K562 (cell line): ENCODE data around the gene ADAM15. TPM values are rescaled to one million over a fixed set of nuclear protein-coding genes. Genes with fewer than 3 reads are reported as not detected.

ENCODE experiments used
- ATF7 ChIP-seq: fragments of 450-650 bp; IDR thresholded peaks from 2 replicates; pipeline ENCODE4 v1.7.1; 2014; ENCODE audit warnings: mild to moderate bottlenecking, moderate library complexity
- CLOCK ChIP-seq: fragments of 250-450 bp; sonication (Bioruptor Pico); IDR thresholded peaks from 2 replicates; pipeline ENCODE4 v1.4.0; 2020; ENCODE audit warnings: mild to moderate bottlenecking, moderate library complexity, borderline replicate concordance
- CREB3 ChIP-seq: fragments of 450-650 bp; conservative IDR thresholded peaks from 2 replicates; pipeline ENCODE4 v1.6.1; 2016; ENCODE audit warnings: missing genetic modification characterization, low read depth, mild to moderate bottlenecking, missing compliant biosample characterization, moderate library complexity
- CXXC5 ChIP-seq: fragments of 250-450 bp; sonication (Bioruptor Pico); IDR thresholded peaks from 2 replicates; pipeline ENCODE4 v1.8.0; 2022; ENCODE audit warnings: inconsistent platforms, mild to moderate bottlenecking, moderate library complexity
- GABPA ChIP-seq: fragments of 200-800 bp; sonication (Bioruptor generic); conservative IDR thresholded peaks from 2 replicates; pipeline ENCODE4 v1.6.1; 2016; ENCODE audit warnings: low read depth, missing genetic modification characterization, missing compliant biosample characterization
- HMG20B ChIP-seq: fragments of 250-450 bp; sonication (Bioruptor Pico); IDR thresholded peaks from 2 replicates; pipeline ENCODE4 v1.5.0; 2021; ENCODE audit warnings: mild to moderate bottlenecking
- HMGN3 ChIP-seq: IDR thresholded peaks from 2 replicates; pipeline ENCODE4 v1.6.1; 2011; ENCODE audit warnings: borderline replicate concordance, low read depth, mild to moderate bottlenecking, mixed read lengths, low read length; ENCODE audit not compliant: insufficient read length; ENCODE audit errors: extremely low read depth
- HNRNPH1 ChIP-seq: fragments of 200-400 bp; formaldehyde crosslinking; optimal IDR thresholded peaks from 2 replicates; pipeline ENCODE3; 2017; ENCODE audit warnings: low read depth, mild to moderate bottlenecking, low read length, moderate library complexity
- NFE2 ChIP-seq: IDR thresholded peaks from 2 replicates; pipeline ENCODE4 v1.6.1; 2014; ENCODE audit warnings: antibody characterized with exemption, low read depth
- NR3C1 ChIP-seq: sonication (generic); formaldehyde crosslinking; IDR thresholded peaks from 2 replicates; pipeline ENCODE4 v1.8.1; 2022; ENCODE audit warnings: missing genetic modification reagents
- PCBP1 ChIP-seq: fragments of 200-400 bp; formaldehyde crosslinking; IDR thresholded peaks from 2 replicates; pipeline ENCODE4 v1.6.1; 2018; ENCODE audit warnings: mild to moderate bottlenecking, low read depth, low read length; ENCODE audit not compliant: poor library complexity, severe bottlenecking
- PHB2 ChIP-seq: fragments of 450-650 bp; IDR thresholded peaks from 2 replicates; pipeline ENCODE4 v1.6.1; 2017; ENCODE audit warnings: low read depth
- RAD51 ChIP-seq: fragments of 450-650 bp; IDR thresholded peaks from 2 replicates; pipeline ENCODE4 v1.7.1; 2016; ENCODE audit warnings: low read depth, mild to moderate bottlenecking, borderline replicate concordance
- SIX5 ChIP-seq, 2 experiments: IDR thresholded peaks; 2 replicates each; pipeline ENCODE4 v1.6.1; 2011; ENCODE audit warnings: low read length in 2 of 2, borderline replicate concordance in 1 of 2, low read depth in 1 of 2, mild to moderate bottlenecking in 1 of 2, moderate library complexity in 1 of 2; ENCODE audit not compliant: insufficient read depth in 1 of 2
- TEAD2 ChIP-seq: fragments of 450-650 bp; IDR thresholded peaks from 2 replicates; pipeline ENCODE4 v1.6.1; 2016; ENCODE audit warnings: missing genetic modification characterization, control low read depth, missing compliant biosample characterization
- ZBTB33 ChIP-seq: sonication (generic); formaldehyde crosslinking; IDR thresholded peaks from 2 replicates; pipeline ENCODE4 v1.8.1; 2023; ENCODE audit warnings: mild to moderate bottlenecking, missing genetic modification reagents
- ZHX1 ChIP-seq: fragments of 150-350 bp; conservative IDR thresholded peaks from 2 replicates; pipeline ENCODE4 v1.6.1; 2014; ENCODE audit warnings: low read length
- ZNF507 ChIP-seq: conservative IDR thresholded peaks from 2 replicates; pipeline ENCODE4 v1.6.1; 2017; ENCODE audit warnings: missing genetic modification characterization, missing compliant biosample characterization
- polyA plus RNA-seq, 8 experiments: library from polyadenylated mRNA; depleted of rRNA in 4 of 8; stranded (reverse) in 5 of 8; unstranded in 3 of 8; fragments of >200 nt; fragmentation: Nextera tagmentation in 2 of 8; fragmentation: Illumina TruSeq in 1 of 8; extraction: Ambion mirVana in 2 of 8; extraction: Trizol in 1 of 8; gene quantifications; 2 replicates each; pipeline versions ENCODE4 v1.2.1 to v1.2.3, GENCODE V29; 2011 to 2014; ENCODE audit warnings: inconsistent platforms in 1 of 8, missing spikeins in 1 of 8
- total RNA-seq, 7 experiments: library from RNA; depleted of rRNA in 6 of 7; stranded (reverse); fragments of >200 nt in 6 of 7; fragmentation: Illumina TruSeq in 2 of 7; extraction: Trizol in 2 of 7; gene quantifications; 2 replicates each; pipeline versions ENCODE4 v1.2.1 to v1.2.3, GENCODE V29; 2011 to 2021; ENCODE audit warnings: low replicate concordance in 1 of 7

Gene ADAM15
- total and polyA plus RNA-seq, 9 of the 15 experiments (the other 6 are each of a cell fraction or from before 2014, with no cell fraction given) = 0.69 to 72.3 (median 32.8) TPM

GRCh38 chr1:155017041-155017945 lies 33.8 kb upstream of the ADAM15 start (continued):
- TF ChIP-seq ZBTB33 (CRISPR knock-in tag) (peak; percentile 72), CREB3 (no peak), GABPA (tag) (peak; percentile 42; the same call in 1 of the 2 replicates), CLOCK (CRISPR knock-in tag) (no peak), HMGN3 (peak; percentile 97), HMG20B (CRISPR knock-in tag) (no peak), CXXC5 (CRISPR knock-in tag) (peak; percentile 89), SIX5 (IDR thresholded peaks at IDR 0.05; ENCODE audit: borderline replicate concordance in 1 of 2, insufficient read depth in 1 of 2, low read depth in 1 of 2, low read length in 2 of 2) (no peak), HNRNPH1 (no peak), PHB2 (no peak), RAD51 (no peak), NFE2 (peak; percentile 78; the same call in 1 of the 2 replicates), ZHX1 (0 out of 2 replicates have a peak, but pooled peaks have one; percentile 12), ZNF507 (tag) (no peak), PCBP1 (peak; percentile 96), ATF7 (peak; percentile 82), TEAD2 (no peak), NR3C1 (CRISPR knock-in tag) (no peak)
